OCI-M1 (cell line): Measurements from ENCODE around the gene GTF3C1.
"Not testable (repeated sequence)": the region's sequence is repeated elsewhere in the genome, so short reads cannot be mapped to it uniquely, and the experiment has no call there.

ENCODE experiments used
- DNase-seq: peaks from one replicate; lab custom pipeline; 2025; lab: John Stamatoyannopoulos, UW

GTF3C1 gene, protein sequence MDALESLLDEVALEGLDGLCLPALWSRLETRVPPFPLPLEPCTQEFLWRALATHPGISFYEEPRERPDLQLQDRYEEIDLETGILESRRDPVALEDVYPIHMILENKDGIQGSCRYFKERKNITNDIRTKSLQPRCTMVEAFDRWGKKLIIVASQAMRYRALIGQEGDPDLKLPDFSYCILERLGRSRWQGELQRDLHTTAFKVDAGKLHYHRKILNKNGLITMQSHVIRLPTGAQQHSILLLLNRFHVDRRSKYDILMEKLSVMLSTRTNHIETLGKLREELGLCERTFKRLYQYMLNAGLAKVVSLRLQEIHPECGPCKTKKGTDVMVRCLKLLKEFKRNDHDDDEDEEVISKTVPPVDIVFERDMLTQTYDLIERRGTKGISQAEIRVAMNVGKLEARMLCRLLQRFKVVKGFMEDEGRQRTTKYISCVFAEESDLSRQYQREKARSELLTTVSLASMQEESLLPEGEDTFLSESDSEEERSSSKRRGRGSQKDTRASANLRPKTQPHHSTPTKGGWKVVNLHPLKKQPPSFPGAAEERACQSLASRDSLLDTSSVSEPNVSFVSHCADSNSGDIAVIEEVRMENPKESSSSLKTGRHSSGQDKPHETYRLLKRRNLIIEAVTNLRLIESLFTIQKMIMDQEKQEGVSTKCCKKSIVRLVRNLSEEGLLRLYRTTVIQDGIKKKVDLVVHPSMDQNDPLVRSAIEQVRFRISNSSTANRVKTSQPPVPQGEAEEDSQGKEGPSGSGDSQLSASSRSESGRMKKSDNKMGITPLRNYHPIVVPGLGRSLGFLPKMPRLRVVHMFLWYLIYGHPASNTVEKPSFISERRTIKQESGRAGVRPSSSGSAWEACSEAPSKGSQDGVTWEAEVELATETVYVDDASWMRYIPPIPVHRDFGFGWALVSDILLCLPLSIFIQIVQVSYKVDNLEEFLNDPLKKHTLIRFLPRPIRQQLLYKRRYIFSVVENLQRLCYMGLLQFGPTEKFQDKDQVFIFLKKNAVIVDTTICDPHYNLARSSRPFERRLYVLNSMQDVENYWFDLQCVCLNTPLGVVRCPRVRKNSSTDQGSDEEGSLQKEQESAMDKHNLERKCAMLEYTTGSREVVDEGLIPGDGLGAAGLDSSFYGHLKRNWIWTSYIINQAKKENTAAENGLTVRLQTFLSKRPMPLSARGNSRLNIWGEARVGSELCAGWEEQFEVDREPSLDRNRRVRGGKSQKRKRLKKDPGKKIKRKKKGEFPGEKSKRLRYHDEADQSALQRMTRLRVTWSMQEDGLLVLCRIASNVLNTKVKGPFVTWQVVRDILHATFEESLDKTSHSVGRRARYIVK (N-terminal part only)

GRCh38 chr16:27549746-27550581 lies at the start of gene GTF3C1, which contains the start of gene KATNIP:
TSS of gene GTF3C1 (minus strand) at chr16:27549913. CDS start at chr16:27549890, 23 bp downstream.
TSS of gene KATNIP (plus strand) at chr16:27550144. CDS start at chr16:27550171, 27 bp downstream.
- peak; percentile 99 for DNase-seq

GRCh38 chr16:27598931-27599565 lies 49.3 kb upstream of the GTF3C1 start:
- DNase-seq, result no peak

DNA sequence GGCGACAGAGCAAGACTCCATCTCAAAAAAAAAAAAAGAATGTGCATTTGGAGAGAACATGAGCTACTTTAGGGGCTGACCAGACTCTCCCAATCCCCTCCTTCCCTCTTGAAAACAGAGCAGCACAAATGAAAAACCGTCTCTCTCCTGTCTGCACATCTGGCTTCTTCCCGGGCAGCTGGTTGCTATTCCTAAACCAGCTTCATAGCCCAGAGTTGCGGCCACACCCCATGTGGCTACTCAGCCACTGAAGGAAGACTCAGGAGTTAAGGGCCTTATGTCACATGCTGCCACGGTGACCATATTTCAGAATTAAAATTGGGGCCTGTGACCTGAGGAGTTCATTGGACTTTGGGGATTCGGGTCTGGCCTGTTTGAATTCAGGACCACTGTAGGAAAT lies 48.5 kb upstream of the GTF3C1 start:
- no peak for DNase-seq

GRCh38 chr16:27597361-27597760 lies 47.6 kb upstream of the GTF3C1 start:
- no peak for DNase-seq

GRCh38 chr16:27596411-27596810 lies 46.7 kb upstream of the GTF3C1 start:
- DNase-seq, result no peak

GRCh38 chr16:27595993-27596392 lies 46.3 kb upstream of the GTF3C1 start:
- no peak for DNase-seq

DNA sequence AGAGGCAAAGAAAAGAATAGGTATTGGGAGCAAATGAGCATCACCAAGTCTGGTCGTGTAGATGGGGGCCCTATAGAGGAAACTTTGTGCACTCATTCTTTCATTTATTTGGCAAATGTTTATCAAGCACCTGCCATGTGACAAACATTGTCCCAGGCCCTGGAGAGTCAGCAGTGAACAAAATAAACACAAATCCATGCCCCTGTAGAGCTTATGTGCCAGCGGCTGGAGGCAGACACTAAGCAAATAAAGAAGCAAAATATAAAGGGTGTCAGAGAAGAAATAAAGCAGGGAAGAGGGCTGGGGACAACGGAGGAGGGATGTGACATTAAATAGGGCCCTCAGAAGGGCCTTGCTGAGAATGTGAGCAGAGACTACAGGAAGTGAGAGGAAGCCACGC lies 45.8 kb upstream of the GTF3C1 start:
- no peak for DNase-seq

DNA sequence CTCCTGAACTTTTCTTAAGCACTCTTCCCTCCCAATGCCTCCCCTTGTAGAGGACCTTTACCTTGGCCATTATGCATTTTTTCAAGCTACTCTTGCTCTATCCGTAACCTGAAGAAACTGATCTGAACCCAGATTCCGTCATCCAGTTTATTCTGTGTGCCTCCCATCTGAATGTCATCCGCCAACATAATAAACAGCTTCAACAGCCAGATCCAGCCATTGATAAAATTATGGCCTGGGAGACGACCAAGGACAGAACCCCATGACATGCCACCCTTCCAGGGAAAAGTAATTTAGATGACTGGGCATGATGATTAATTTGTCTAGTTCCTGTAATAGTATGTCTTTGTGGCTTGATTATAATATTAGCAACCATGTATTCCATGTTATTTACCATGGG lies 42.1 kb upstream of the GTF3C1 start:
- no peak for DNase-seq

GRCh38 chr16:27588057-27588456 lies 38.3 kb upstream of the GTF3C1 start:
- no peak for DNase-seq

GRCh38 chr16:27586711-27587110 lies 37.0 kb upstream of the GTF3C1 start:
- no peak for DNase-seq

DNA sequence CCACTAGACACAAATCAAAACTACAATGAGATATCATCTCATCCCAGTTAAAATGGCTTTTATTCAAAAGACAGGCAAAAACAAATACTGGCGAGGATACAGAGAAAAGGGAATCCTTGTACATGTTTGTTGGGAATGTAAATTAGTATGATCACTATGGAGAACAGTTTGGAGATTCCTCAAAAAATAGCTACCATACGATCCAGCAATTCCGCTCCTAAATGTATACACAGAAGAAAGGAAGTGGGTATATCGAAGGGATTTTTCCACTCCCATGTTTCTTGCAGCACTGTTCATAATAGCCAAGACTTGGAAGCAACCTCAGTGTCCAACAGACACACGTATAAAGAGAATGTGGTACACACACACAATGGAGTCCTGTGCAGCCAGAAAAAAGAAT lies 35.5 kb upstream of the GTF3C1 start:
- no peak for DNase-seq

DNA sequence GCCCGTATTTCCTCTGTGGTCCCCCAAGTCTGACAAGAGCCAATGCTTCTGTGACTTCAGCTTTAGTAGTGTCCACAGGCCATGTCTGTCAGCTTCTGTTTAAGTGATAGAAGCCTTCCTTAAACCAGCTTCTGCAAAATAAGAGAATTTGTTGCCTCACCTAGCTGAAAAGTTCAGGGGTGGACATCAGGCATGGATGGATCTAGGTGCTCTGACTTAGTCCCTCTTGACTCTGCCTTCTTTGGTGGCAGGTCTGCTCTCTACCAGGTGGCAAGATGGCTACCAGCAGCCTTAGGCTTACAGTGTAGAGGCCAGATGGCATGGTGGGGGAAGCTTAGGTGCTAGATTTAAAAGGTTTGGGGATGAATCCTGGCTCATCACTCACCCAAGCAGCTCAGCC lies 33.9 kb upstream of the GTF3C1 start:
- no peak for DNase-seq

DNA sequence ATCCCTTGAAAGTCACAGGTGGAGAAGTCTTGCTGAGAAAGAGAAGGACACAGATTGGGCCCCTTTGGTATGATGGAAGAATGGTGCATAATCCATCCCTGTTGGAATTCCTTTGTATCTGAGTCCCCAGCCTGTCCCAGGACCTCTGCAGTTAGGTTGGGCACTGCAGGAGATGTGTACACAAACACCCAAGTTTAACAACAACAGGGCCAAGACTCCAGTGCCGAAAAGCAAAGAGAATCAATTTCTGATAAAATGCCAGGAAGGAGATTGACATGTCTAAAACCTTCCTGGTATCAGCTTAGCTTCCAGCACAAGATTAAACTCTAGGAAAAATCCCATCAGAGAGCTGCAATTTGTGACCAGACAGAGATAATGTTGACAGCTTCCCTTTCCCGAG lies 33.2 kb upstream of the GTF3C1 start:
- no peak for DNase-seq

DNA sequence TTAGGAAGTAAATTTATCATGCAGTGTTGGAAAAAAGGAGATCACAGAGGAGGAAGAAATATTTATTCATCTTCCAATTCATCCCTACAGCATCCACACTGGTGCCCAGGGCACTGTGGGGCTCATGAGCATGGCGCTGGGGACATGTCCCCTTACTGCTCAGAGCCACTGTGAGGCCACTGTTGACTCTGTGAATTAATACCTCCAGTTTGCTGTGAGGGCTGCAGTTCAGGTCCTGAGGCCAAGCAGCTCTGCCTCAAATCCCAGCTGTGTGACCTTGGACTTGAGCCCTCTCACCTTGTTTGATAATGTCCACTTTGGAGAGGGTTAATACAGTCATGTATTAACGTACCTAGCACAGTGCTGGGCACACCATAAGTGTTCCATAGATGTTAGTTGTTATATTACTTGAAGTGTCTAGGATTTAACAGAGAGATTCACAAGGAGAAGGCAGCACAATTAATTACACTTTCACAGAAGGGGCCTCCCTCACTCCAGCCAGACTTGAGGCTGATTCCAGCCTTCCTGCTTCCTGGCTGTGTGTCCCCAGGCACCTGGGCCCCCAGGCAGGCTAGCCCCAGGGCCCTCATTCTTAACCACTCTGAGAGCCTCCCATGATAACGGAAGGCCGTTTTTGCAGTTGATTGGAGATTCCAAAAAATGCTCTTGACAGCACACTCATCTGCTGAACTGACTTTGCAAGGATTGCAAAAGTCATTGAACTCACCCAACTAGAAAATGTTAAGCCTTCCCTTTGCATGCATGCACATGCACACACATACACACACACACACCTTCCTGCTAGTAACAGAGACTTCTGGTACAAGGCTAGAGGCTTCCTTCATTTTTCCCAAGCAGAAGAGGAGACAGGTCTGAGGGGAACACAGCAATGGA lies 29.6 kb upstream of the GTF3C1 start:
- no peak for DNase-seq

GRCh38 chr16:27576729-27577128 lies 27.0 kb upstream of the GTF3C1 start:
- DNase-seq, result no peak

GRCh38 chr16:27572711-27573110 lies 23.0 kb upstream of the GTF3C1 start:
- no peak for DNase-seq

- no peak for DNase-seq
Measured at GRCh38 chr16:27571433-27572326, 22.0 kb upstream of the GTF3C1 start.

GRCh38 chr16:27570986-27571385 lies 21.3 kb upstream of the GTF3C1 start:
- DNase-seq, result not testable (repeated sequence)

- no peak for DNase-seq
Measured at GRCh38 chr16:27568077-27568476, 18.4 kb upstream of the GTF3C1 start.
